ENCODE measurements around the gene RABGEF1. TPM values are rescaled to one million over a fixed set of nuclear protein-coding genes. Genes with fewer than 3 reads are reported as not detected.
"Not testable (repeated sequence)": the region's sequence is repeated elsewhere in the genome, so short reads cannot be mapped to it uniquely, and the experiment has no call there.

Gene RABGEF1
- total RNA-seq, 1 donor from 2014 or later: 26.3 TPM

DNA sequence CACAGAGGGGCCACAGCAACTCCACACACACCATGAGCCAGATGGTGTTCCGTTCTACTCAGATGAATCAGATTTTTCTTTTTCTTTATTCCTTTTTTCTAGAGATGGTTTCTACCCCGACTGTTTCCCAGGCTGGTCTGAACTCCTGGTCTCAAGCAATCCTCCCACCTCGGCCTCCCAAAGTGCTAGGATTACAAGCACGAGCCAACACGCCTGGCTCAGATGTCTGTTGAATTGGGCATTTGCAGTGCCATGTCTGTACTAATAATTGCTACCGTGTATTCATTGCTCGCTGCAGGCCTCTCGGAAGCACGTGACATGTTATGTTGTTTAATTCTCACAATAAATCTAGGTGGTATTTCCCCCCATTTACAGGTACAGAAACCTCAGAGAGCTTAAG lies 67.2 kb downstream of the RABGEF1 start:
- H3K27ac Mint-ChIP-seq: no peak overlapping the region
- intact Hi-C loops (cut with micrococcal nuclease): no loop called here
- no peak for DNase-seq (ENCODE audit: low spot score)
- H3K4me3 Mint-ChIP-seq (ENCODE audit: low read depth): no peak overlapping the region
- H3K4me1 Mint-ChIP-seq (ENCODE audit: low read depth): no peaks in the 10 kb centered on the region
- H3K9me3 Mint-ChIP-seq: no peaks in the 10 kb centered on the region
- H3K36me3 Mint-ChIP-seq (ENCODE audit: low read depth): peaks cover 58% of the 10 kb centered on the region
- H3K27me3 Mint-ChIP-seq (ENCODE audit: low read depth): no peaks in the 10 kb centered on the region

DNA sequence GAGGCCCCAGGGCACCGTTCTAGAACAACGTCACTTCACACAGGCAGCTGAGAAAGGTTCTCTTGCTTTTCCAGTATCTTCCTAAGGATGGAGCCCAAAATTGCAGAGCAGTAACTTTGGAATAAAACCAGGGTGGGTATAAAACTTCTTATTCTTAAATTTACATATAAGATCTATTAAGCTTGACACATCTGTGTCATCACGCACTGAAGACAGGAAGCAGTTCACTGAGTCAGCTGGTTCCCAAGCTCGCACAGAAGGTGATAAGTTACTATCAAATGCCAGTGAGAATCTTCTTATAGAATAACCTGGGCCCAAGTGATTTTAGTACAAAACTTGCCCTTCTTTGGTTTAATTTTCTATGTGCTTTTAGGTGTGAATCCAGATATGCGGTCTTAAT lies 70.2 kb downstream of the RABGEF1 start:
- Mint-ChIP-seq H3K9me3 (no peaks in the 10 kb centered on the region), H3K4me3 (ENCODE audit: low read depth) (no peak overlapping the region), H3K27me3 (ENCODE audit: low read depth) (no peaks in the 10 kb centered on the region), H3K4me1 (ENCODE audit: low read depth) (no peaks in the 10 kb centered on the region), H3K27ac (no peak overlapping the region), H3K36me3 (ENCODE audit: low read depth) (peaks cover 46% of the 10 kb centered on the region)
- intact Hi-C loops (cut with micrococcal nuclease): no loop called here
- no peak for DNase-seq (ENCODE audit: low spot score)

DNA sequence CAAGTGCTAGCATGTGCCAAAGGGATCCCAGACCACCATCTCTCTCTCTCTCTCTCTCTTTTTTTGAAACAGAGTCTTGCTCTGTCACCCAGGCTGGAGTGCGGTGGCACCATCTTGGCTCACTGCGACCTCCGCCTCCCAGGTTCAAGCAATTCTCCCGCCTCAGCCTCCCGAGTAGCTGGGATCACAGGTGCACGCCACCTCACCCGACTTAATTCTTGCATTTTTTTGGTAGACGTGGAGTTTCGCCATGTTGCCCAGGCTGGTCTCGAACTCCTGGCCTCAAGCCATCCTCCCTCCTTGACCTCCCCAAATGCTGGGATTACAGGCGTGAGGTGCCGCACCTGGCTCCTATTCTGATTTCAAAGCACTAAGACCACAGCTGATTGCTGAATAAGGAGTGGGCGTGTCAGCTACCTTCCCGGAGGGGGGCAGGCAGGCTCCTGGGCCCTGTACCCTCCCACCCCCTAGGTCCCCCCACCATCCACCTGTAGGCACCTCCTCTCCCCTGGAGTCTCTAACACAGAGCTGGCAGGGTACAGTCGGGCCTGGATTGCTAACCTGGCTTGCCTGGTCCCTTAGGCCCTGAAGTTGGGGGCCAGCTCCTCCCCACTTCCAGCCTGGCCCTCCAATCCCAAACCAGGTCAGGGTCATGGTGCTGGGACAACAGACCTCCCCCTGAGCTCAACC lies 74.8 kb downstream of the RABGEF1 start:
- intact Hi-C loops (cut with micrococcal nuclease); H3K4me3 Mint-ChIP-seq (ENCODE audit: low read depth); H3K27me3 Mint-ChIP-seq (ENCODE audit: low read depth); H3K9me3 Mint-ChIP-seq; H3K4me1 Mint-ChIP-seq (ENCODE audit: low read depth); DNase-seq (ENCODE audit: low spot score); H3K27ac Mint-ChIP-seq: not testable (repeated sequence)
- H3K36me3 Mint-ChIP-seq (ENCODE audit: low read depth): peaks cover 16% of the 10 kb centered on the region

DNA sequence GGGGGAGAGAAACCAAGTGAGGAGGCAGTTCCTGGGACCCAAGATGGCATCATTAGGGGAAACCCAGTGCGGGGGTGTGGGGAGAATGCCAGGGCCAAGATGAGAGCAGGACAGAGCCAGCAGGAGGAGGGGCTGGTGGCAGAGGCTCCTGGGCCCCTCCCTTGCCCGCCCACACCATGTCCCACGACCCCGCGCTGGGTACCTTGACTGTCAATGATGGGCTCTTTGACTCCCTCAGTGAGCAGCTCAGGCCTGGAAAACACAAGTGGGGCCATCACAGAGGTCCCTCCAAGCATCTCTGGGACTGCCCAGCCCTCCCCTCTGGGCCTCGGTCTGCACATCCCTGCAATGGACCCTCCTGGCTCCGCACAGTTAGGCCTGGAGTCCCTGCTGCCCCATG lies 75.4 kb downstream of the RABGEF1 start:
- Mint-ChIP-seq H3K27me3 (ENCODE audit: low read depth) (no peaks in the 10 kb centered on the region), H3K36me3 (ENCODE audit: low read depth) (peaks cover 10% of the 10 kb centered on the region), H3K27ac (no peak overlapping the region), H3K4me3 (ENCODE audit: low read depth) (no peak overlapping the region), H3K4me1 (ENCODE audit: low read depth) (no peaks in the 10 kb centered on the region), H3K9me3 (no peaks in the 10 kb centered on the region)
- intact Hi-C loops (cut with micrococcal nuclease): no loop called here
- DNase-seq (ENCODE audit: low spot score): no peak

- H3K4me1 Mint-ChIP-seq (ENCODE audit: low read depth); H3K9me3 Mint-ChIP-seq; H3K27ac Mint-ChIP-seq; intact Hi-C loops (cut with micrococcal nuclease); H3K4me3 Mint-ChIP-seq (ENCODE audit: low read depth); DNase-seq (ENCODE audit: low spot score); H3K36me3 Mint-ChIP-seq (ENCODE audit: low read depth); H3K27me3 Mint-ChIP-seq (ENCODE audit: low read depth): not testable (repeated sequence)
Observed at GRCh38 chr7:66816658-66817057, 76.1 kb downstream of the RABGEF1 start.

DNA sequence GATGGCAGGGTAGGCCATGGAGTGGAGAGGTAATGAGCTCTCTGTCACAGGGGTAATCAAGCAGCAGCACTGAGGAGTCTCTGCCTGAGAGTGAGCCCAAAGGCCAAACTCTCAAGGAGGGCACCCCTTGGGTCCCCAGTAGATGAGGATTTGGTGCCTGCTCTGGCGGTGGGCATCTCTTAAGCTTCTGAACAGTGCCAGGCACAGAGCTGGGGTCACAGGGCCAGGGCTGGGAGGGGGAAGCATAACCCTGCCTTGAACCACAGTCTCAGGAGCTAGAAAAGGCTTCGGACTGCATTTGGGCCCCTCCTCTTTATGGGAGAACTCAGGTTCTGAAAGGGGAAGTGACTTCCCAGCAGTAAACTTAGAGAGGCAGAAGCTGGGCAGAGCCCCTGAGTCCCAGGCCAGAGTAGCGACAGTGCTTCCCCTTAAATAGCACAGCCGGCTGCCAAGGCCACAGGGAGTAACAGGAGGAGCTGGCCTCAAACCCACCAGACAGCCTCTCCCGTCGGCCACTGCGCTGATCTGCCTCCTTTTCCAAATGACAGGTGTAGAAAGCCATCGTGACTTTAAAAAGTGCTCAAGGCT lies 76.8 kb downstream of the RABGEF1 start:
- H3K9me3 Mint-ChIP-seq; H3K27ac Mint-ChIP-seq; H3K36me3 Mint-ChIP-seq (ENCODE audit: low read depth); H3K4me3 Mint-ChIP-seq (ENCODE audit: low read depth); H3K4me1 Mint-ChIP-seq (ENCODE audit: low read depth); DNase-seq (ENCODE audit: low spot score); intact Hi-C loops (cut with micrococcal nuclease); H3K27me3 Mint-ChIP-seq (ENCODE audit: low read depth): not testable (repeated sequence)

DNA sequence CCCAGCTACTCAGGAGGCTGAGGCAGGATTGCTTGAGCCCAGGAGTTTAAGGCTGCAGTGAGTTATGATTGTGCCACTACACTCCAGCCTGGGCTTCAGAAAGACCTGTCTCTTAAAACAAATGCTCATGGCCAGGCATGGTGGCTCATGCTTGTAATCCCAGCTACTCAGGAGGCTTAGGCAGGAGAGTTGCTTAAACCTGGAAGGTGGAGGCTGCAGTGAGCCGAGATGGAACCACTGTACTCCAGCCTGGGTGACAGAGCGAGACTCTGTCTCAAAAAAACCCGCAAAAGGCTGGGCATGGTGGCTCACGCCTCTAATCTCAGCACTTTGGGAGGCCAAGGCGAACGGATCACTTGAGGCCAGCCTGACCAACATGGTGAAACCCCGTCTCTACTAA lies 77.4 kb downstream of the RABGEF1 start:
- intact Hi-C loops (cut with micrococcal nuclease); H3K36me3 Mint-ChIP-seq (ENCODE audit: low read depth); H3K4me3 Mint-ChIP-seq (ENCODE audit: low read depth); H3K27me3 Mint-ChIP-seq (ENCODE audit: low read depth); DNase-seq (ENCODE audit: low spot score); H3K27ac Mint-ChIP-seq; H3K4me1 Mint-ChIP-seq (ENCODE audit: low read depth); H3K9me3 Mint-ChIP-seq: not testable (repeated sequence)

- no peaks in the 10 kb centered on the region for H3K4me1 Mint-ChIP-seq (ENCODE audit: low read depth)
- H3K4me3 Mint-ChIP-seq (ENCODE audit: low read depth): no peak overlapping the region
- H3K9me3 Mint-ChIP-seq: peaks cover 8% of the 10 kb centered on the region
- H3K36me3 Mint-ChIP-seq (ENCODE audit: low read depth): no peaks in the 10 kb centered on the region
- intact Hi-C loops (cut with micrococcal nuclease): no loop called here
- H3K27me3 Mint-ChIP-seq (ENCODE audit: low read depth): no peaks in the 10 kb centered on the region
- no peak overlapping the region for H3K27ac Mint-ChIP-seq
- no peak for DNase-seq (ENCODE audit: low spot score)
Observed at GRCh38 chr7:66824041-66824440, 83.5 kb downstream of the RABGEF1 start.

GRCh38 chr7:66825538-66825937 lies 85.0 kb downstream of the RABGEF1 start:
- H3K4me1 Mint-ChIP-seq (ENCODE audit: low read depth); intact Hi-C loops (cut with micrococcal nuclease); H3K4me3 Mint-ChIP-seq (ENCODE audit: low read depth); H3K27me3 Mint-ChIP-seq (ENCODE audit: low read depth); H3K9me3 Mint-ChIP-seq; DNase-seq (ENCODE audit: low spot score); H3K27ac Mint-ChIP-seq; H3K36me3 Mint-ChIP-seq (ENCODE audit: low read depth): not testable (repeated sequence)

DNA sequence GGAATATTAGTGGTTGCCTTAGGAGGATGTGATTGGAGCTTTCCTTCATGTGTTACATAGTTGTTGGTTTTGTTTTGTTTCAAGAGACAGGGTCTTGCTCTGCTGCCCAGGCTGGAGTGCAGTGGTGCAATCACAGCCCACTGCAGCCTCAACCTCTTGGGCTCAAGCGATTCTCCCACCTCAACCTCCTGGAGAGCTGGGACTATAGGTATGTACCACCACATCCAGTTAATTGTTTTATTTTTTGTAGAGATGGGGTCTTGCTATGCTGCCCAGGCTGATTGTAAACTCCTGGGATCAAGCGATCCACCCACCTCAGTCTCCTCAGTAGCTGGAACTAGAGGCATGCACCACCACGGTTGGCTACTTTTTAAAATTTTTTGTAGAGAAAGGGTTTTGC lies 86.1 kb downstream of the RABGEF1 start:
- Mint-ChIP-seq H3K27me3 (ENCODE audit: low read depth) (no peaks in the 10 kb centered on the region), H3K9me3 (peaks cover 8% of the 10 kb centered on the region), H3K27ac (no peak overlapping the region), H3K4me1 (ENCODE audit: low read depth) (no peaks in the 10 kb centered on the region), H3K4me3 (ENCODE audit: low read depth) (no peak overlapping the region), H3K36me3 (ENCODE audit: low read depth) (no peaks in the 10 kb centered on the region)
- intact Hi-C loops (cut with micrococcal nuclease): no loop called here
- no peak for DNase-seq (ENCODE audit: low spot score)

DNA sequence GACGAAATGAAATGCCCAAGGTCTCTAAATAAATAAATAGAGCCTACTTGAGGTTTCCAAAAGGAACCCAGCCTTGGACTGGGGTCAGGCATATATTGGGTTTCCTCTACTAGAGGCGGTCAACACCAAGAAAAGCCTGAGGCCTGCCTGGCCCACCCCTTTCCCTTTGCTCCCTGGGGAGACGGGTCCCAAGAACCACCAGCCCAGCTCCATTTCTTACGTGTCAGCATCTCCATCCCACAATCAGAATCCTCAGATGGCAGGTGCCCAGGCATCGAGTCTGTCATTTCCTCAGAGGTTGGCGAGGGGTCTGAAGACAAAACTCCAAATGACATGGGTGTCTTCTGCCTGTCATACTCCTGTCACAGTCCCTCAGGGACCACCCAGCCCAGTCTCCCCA lies 90.4 kb downstream of the RABGEF1 start:
- H3K4me1 Mint-ChIP-seq (ENCODE audit: low read depth); H3K9me3 Mint-ChIP-seq; H3K27ac Mint-ChIP-seq; H3K36me3 Mint-ChIP-seq (ENCODE audit: low read depth); DNase-seq (ENCODE audit: low spot score); intact Hi-C loops (cut with micrococcal nuclease); H3K27me3 Mint-ChIP-seq (ENCODE audit: low read depth); H3K4me3 Mint-ChIP-seq (ENCODE audit: low read depth): not testable (repeated sequence)

- no peak overlapping the region for H3K27ac Mint-ChIP-seq
Observed at GRCh38 chr7:66832531-66833351, 92.2 kb downstream of the RABGEF1 start.

GRCh38 chr7:66837007-66837406 lies 96.5 kb downstream of the RABGEF1 start:
- no peak overlapping the region for H3K4me3 Mint-ChIP-seq (ENCODE audit: low read depth)
- no peaks in the 10 kb centered on the region for H3K4me1 Mint-ChIP-seq (ENCODE audit: low read depth)
- no peak for DNase-seq (ENCODE audit: low spot score)
- H3K9me3 Mint-ChIP-seq: no peaks in the 10 kb centered on the region
- no peaks in the 10 kb centered on the region for H3K36me3 Mint-ChIP-seq (ENCODE audit: low read depth)
- intact Hi-C loops (cut with micrococcal nuclease): loop anchor here (2.0 kb wide), 1 partner anchor 58 kb away; no protein-coding TSS in a partner anchor
- H3K27ac Mint-ChIP-seq: no peak overlapping the region
- no peaks in the 10 kb centered on the region for H3K27me3 Mint-ChIP-seq (ENCODE audit: low read depth)

More at GRCh38 chr7:66832531-66833351, 92.2 kb downstream of the RABGEF1 start:
- Mint-ChIP-seq H3K27me3 (ENCODE audit: low read depth) (no peaks in the 10 kb centered on the region), H3K36me3 (ENCODE audit: low read depth) (no peaks in the 10 kb centered on the region), H3K9me3 (no peaks in the 10 kb centered on the region), H3K4me1 (ENCODE audit: low read depth) (no peaks in the 10 kb centered on the region), H3K4me3 (ENCODE audit: low read depth) (no peak overlapping the region)
- intact Hi-C loops (cut with micrococcal nuclease): no loop called here
- DNase-seq (ENCODE audit: low spot score): no peak

Data from activated T-helper 2 cell treated with anti-CD3 and anti-CD28 coated beads, Interferon-gamma antibody, Interleukin-2, Interleukin-4, amounts not matched to agents 10 μg/mL and 5 μg/mL and 100 μg/mL, durations not matched to agents 14 hours and 24 hours and 36 hours (primary cell).